ENCODE measurements around the gene HEATR3. TPM values are rescaled to one million over a fixed set of nuclear protein-coding genes. Genes with fewer than 3 reads are reported as not detected.

Gene HEATR3, protein sequence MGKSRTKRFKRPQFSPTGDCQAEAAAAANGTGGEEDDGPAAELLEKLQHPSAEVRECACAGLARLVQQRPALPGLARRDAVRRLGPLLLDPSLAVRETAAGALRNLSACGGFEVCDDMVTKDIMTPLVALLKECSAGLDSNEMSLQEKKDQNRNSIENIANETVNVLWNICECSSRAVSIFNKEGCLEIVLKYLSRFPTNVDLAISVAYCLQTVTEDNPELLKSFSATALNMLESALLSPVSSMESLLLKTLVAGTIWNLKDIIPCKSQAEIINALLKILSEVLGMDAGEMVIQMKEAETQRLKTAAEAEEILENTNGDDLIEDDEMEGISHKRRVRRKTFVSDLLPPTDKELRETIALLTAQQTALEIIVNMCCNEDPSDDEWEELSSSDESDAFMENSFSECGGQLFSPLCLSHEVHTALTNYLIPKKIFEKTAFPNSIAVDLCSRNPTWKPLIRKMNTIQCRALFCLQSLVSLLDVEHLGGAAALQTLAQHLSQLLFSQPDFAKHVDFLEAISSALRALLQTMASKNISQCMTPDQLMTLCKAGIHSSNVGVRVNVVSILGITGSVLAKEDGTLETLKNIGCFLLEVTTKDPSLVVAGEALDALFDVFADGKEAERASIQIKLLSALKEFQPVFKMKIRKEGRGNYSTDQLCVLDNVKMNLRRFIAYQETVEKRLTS
- 10 to 100 TPM in 3 of 4 donors, 1 to 10 TPM in 1; 10.0 to 16.1 (median 11.9) TPM for total RNA-seq
- polyA plus RNA-seq = 4.0 TPM
- long read RNA-seq, donor 1, partial matches to known transcripts = 2 of 7 reads
- long read RNA-seq, donor 1, other reads (novel, unspliced or antisense) = 2 of 7 reads
- long read RNA-seq, donor 2, partial matches to known transcripts = 1 of 3 reads
- long read RNA-seq, donor 2, other reads (novel, unspliced or antisense) = 2 of 3 reads
- long read RNA-seq, donor 3, transcript HEATR3-201 (15 exons, 3,560 nt) = major isoform, 5 of 14 reads
- long read RNA-seq, donor 3, partial matches to known transcripts = 0 of 14 reads
- long read RNA-seq, donor 3, other reads (novel, unspliced or antisense) = 7 of 14 reads
- long read RNA-seq, donor 4, partial matches to known transcripts = 0 of 2 reads
- long read RNA-seq, donor 4, other reads (novel, unspliced or antisense) = 2 of 2 reads

DNA sequence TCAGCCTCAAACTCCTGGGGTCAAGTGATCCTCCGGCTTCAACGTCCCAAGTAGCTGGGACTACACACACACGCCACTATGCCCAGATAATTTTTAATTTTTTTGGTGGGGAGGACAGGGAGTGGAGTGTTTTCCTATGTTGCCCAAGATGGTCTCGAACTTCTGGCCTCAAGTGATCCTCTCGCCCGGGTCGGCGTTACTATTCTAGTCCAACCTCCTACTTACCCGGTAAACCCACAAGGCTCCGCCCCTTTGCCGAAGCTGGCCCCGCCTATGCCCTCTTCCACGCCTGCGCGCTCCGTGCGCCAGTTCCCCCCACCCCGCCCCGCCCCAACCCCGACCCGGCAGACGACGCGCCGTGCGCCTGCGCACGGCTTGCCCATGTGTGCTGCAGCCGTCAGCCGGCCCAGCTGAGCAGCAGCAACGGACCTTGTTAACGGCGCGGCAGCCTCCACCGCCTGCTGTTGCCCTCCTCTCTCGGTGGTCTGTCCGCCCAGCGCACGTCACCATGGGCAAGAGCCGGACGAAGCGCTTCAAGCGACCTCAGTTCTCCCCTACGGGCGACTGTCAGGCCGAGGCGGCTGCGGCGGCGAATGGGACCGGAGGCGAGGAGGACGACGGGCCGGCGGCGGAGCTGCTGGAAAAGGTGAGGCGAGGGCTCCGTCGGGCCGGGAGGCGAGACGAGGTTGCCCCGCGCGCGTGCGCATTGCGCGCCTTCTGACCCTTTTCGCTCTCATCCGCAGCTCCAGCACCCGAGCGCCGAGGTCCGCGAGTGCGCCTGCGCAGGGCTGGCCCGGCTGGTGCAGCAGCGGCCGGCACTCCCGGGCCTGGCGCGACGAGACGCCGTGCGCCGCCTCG, at the start of gene HEATR3:
Gene HEATR3, plus strand, starts transcription at position 347 of the 858 bp plus-strand sequence. Its CDS starts 162 bp downstream, at position 509.
- H3K9me3 ChIP-seq (ENCODE audit: control insufficient read depth, low read length) = no peaks in the 10 kb centered on the region
- intact Hi-C loops (cut with DNase I) = no loop called here
- H3K4me3 ChIP-seq (ENCODE audit: low read length) = peak within 1 kb of the TSS; percentile 72
- WGBS = 2% methylated on average over 90 of the region's 91 CpGs
- H3K27me3 ChIP-seq (ENCODE audit: control insufficient read depth, insufficient read depth) = no peaks in the 10 kb centered on the region
- peak; percentile 98 for ATAC-seq
- peak within 1 kb of the TSS; percentile 97 for H3K27ac ChIP-seq (ENCODE audit: low read length)
- DNase-seq = peak; percentile 93 to 98 (median 97)
- H3K4me1 ChIP-seq (ENCODE audit: control insufficient read depth, insufficient read depth, low read length) = peaks cover 6% of the 10 kb centered on the region

DNA sequence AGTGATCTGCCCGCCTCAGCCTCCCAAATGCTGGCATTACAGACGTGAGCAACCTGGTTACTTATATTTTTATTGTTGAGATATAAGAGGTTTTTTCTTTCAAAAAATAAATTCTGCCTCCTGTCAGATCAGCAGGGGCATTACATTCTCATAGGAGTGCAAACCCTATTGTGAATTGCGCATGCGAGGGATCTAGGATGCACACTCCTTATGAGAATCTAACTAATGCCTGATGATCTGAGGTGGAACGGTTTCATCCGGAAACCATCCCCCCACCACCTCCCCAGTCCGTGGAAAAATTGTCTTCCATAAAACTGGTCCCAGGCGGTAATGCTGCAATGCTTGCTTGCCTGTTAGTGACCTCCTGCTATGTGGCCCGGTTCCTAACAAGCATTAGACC, 48.2 kb upstream of the HEATR3 start:
- H3K27me3 ChIP-seq (ENCODE audit: control insufficient read depth, insufficient read depth) = no peaks in the 10 kb centered on the region
- intact Hi-C loops (cut with DNase I) = no loop called here
- DNase-seq (no peak), ATAC-seq (no peak)
- H3K4me3 ChIP-seq (ENCODE audit: low read length) = no peak overlapping the region
- H3K27ac ChIP-seq (ENCODE audit: low read length) = no peak overlapping the region
- WGBS = 83% methylated on average over 9 of the region's 9 CpGs
- H3K4me1 ChIP-seq (ENCODE audit: control insufficient read depth, insufficient read depth, low read length) = no peaks in the 10 kb centered on the region
- H3K9me3 ChIP-seq (ENCODE audit: control insufficient read depth, low read length) = no peaks in the 10 kb centered on the region

DNA sequence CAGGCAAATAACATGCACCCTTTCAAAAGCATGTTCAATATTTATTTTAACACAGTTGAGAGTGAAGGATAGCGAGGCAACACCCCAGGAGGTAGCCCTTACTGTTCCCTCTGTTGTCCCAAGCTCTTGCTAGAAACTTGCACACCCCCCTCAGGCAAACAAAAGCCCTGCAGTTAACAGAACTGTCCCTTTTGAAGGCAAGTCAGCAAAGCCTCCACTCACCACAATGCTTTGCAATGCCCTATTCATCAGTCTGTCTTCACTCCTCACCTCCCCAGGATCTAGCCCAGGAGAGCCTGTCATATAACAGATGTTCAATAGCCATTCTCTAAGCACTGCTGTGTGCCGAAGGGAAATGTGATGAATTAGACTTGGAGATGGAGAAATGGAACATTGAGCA, 44.2 kb upstream of the HEATR3 start:
- 28% methylated on average over 2 of the region's 2 CpGs for WGBS
- no peak for DNase-seq
- intact Hi-C loops (cut with DNase I) = loop anchor here in 3 of 4 donors (10.0 kb wide), 3 partner anchors 183 to 643 kb away; no protein-coding TSS in a partner anchor

DNA sequence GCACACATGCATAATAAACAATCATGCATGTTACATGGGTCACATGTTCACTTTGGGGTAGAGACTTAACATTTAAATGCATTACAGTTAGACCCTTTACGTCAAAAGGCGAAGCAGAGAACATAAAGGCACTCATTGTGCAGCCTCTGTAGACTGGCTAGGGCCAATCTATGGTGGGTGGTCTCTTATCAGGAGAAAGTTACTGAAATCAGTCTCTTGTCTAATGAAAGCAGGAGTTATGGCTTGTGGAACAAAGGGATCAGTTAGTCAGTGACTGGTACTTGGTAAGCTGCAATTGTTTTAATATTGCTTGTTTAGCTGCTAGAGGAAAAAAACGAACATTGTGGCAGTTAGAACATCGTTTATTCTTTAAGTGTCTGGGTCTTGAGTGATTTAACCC, 42.1 kb upstream of the HEATR3 start:
- intact Hi-C loops (cut with DNase I) = loop anchor here in 3 of 4 donors (10.0 kb wide), 3 partner anchors 181 to 641 kb away; no protein-coding TSS in a partner anchor
- no peaks in the 10 kb centered on the region for H3K4me1 ChIP-seq (ENCODE audit: control insufficient read depth, insufficient read depth, low read length)

More for the DNA sequence above, 44.2 kb upstream of the HEATR3 start:
- Histone ChIP-seq H3K9me3 (ENCODE audit: control insufficient read depth, low read length) (no peaks in the 10 kb centered on the region), H3K4me1 (ENCODE audit: control insufficient read depth, insufficient read depth, low read length) (no peaks in the 10 kb centered on the region), H3K27ac (ENCODE audit: low read length) (no peak overlapping the region), H3K27me3 (ENCODE audit: control insufficient read depth, insufficient read depth) (no peaks in the 10 kb centered on the region), H3K4me3 (ENCODE audit: low read length) (no peak overlapping the region)
- no peak for ATAC-seq

DNA sequence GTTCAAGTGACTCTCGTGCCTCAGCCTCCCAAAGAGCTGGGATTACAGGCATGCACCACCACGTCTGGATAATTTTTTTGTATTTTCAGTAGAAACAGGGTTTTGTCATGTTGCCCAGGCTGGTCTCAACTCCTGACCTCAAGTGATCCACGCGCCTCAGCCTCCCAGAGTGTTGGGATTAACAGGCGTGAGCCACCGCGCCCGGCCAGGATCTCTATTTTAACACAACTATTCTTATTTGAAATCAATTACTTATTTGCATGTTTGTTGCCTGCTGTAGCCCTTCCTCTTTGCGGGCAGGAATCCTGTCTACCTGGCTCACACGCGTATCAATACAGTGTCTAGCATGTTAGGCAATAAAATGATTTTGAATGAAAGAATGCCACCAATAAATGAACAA, 41.6 kb upstream of the HEATR3 start:
- WGBS = 84% methylated on average over 11 of the region's 11 CpGs
- H3K4me3 ChIP-seq (ENCODE audit: low read length) = no peak overlapping the region
- H3K9me3 ChIP-seq (ENCODE audit: control insufficient read depth, low read length) = no peaks in the 10 kb centered on the region
- H3K27ac ChIP-seq (ENCODE audit: low read length) = no peak overlapping the region
- ATAC-seq = no peak
- intact Hi-C loops (cut with DNase I) = loop anchor here in 3 of 4 donors (10.0 kb wide), 3 partner anchors 181 to 641 kb away; no protein-coding TSS in a partner anchor
- no peaks in the 10 kb centered on the region for H3K27me3 ChIP-seq (ENCODE audit: control insufficient read depth, insufficient read depth)
- no peaks in the 10 kb centered on the region for H3K4me1 ChIP-seq (ENCODE audit: control insufficient read depth, insufficient read depth, low read length)
- DNase-seq = no peak

More for the DNA sequence above, 42.1 kb upstream of the HEATR3 start:
- no peak overlapping the region for H3K4me3 ChIP-seq (ENCODE audit: low read length)
- H3K27ac ChIP-seq (ENCODE audit: low read length) = no peak overlapping the region
- no peaks in the 10 kb centered on the region for H3K27me3 ChIP-seq (ENCODE audit: control insufficient read depth, insufficient read depth)
- 35% methylated on average over 4 of the region's 4 CpGs for WGBS
- ATAC-seq (no peak), DNase-seq (no peak)
- H3K9me3 ChIP-seq (ENCODE audit: control insufficient read depth, low read length) = no peaks in the 10 kb centered on the region

DNA sequence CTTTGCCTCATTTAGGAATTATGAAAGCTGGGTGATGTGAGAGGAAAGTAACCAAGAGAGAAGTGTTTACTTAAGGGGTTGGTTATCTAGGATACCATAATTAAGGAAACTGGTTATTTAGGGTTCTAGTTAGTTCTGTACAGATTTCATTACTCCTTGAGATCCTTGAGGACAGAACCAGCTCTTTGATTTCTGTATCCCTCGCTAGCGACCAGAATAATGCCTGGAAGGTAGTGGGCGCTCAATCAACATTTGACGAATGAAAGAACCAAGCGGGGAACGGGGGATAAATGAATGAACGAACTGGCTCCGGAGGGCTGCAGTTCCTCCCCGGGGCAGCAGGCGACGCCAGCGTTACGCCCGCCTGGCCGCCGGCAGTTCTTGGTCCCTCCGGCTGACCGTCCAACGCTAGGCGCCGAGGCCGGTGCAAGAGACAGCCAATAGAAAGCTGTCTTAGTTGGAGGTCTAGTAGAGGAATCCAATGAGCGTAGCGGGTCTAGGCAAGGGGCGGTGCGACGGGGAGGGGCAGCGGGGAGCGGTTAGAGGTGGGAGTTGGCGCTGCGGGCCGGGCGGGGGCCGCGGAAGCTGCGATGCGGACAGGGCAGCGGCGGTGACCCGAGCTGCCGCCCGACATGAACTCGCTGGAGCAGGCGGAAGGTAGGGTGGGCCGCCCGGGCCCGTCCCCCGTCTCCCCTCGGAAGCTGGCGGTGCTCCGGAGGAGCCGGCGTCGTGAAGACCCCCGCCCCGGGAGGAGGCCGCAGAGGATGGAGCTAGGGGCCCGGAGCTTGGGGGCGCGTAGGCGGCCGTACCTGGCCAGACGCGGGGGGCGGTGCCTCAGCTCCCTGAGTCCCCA, 40.9 kb upstream of the HEATR3 start, which contains the start of gene CNEP1R1:
Gene CNEP1R1, plus strand, starts transcription at position 542 of the 853 bp plus-strand sequence. Its CDS starts 91 bp downstream, at position 633.
- ATAC-seq (peak; percentile 100), DNase-seq (peak; percentile 94 to 97 (median 97))
- Histone ChIP-seq H3K9me3 (ENCODE audit: control insufficient read depth, low read length) (no peaks in the 10 kb centered on the region), H3K4me3 (ENCODE audit: low read length) (peak within 1 kb of the TSS; percentile 99), H3K27ac (ENCODE audit: low read length) (peak within 1 kb of the TSS; percentile 73), H3K4me1 (ENCODE audit: control insufficient read depth, insufficient read depth, low read length) (no peaks in the 10 kb centered on the region), H3K27me3 (ENCODE audit: control insufficient read depth, insufficient read depth) (no peaks in the 10 kb centered on the region)
- intact Hi-C loops (cut with DNase I) = loop anchor here in 3 of 4 donors (10.0 kb wide), 3 partner anchors 180 to 640 kb away; no protein-coding TSS in a partner anchor
- under 1% methylated on average over 65 of the region's 65 CpGs for WGBS

DNA sequence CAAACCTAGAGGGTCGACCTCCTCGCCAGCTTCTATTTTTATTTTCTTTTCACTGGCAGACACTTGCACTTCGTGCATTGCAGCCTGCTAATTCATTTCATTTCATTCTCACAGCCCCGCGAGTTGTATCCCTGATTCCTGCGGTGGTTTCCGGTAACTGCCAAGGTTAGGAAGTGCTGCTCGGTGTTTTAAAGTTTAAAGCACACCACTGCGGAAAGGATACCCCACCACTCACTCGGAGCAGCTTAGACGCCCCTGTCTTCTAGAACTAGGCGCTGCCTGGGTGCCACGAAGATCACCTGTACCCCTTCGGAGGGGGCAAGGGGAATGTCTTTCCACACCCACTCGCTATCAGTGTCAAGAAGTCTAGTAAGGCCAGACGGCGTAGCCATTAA, 40.2 kb upstream of the HEATR3 start:
- intact Hi-C loops (cut with DNase I) = loop anchor here in 3 of 4 donors (10.0 kb wide), 3 partner anchors 179 to 639 kb away; no protein-coding TSS in a partner anchor
- WGBS = under 1% methylated on average over 17 of the region's 17 CpGs
- peak overlapping the region; percentile 73 for H3K27ac ChIP-seq (ENCODE audit: low read length)

DNA sequence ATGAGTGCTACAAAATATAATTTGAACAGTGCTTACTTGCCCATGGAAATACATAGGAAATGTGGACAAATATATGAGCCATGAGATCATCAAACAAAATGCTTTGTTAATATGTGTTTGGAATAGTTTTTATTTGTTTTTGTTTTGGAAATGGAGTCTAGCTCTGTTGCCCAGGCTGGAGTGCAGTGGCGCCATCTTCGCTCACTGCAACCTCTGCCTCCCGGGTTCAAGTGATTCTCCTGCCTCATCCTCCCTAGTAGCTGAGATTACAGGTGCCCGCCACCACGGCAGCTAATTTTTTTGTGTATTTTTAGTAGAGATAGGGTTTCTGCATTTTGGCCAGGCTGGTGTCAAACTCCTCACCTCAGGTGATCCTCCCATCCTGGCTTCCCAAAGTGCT, 37.9 kb upstream of the HEATR3 start:
- ATAC-seq (no peak), DNase-seq (no peak)
- WGBS = 97% methylated on average over 5 of the region's 5 CpGs
- H3K27me3 ChIP-seq (ENCODE audit: control insufficient read depth, insufficient read depth) = no peaks in the 10 kb centered on the region
- no peak overlapping the region for H3K4me3 ChIP-seq (ENCODE audit: low read length)
- H3K4me1 ChIP-seq (ENCODE audit: control insufficient read depth, insufficient read depth, low read length) = no peaks in the 10 kb centered on the region
- H3K9me3 ChIP-seq (ENCODE audit: control insufficient read depth, low read length) = no peaks in the 10 kb centered on the region
- intact Hi-C loops (cut with DNase I) = loop anchor here in 3 of 4 donors (10.0 kb wide), 3 partner anchors 177 to 637 kb away; no protein-coding TSS in a partner anchor
- H3K27ac ChIP-seq (ENCODE audit: low read length) = no peak overlapping the region

More for the DNA sequence above, 40.2 kb upstream of the HEATR3 start:
- Histone ChIP-seq H3K27me3 (ENCODE audit: control insufficient read depth, insufficient read depth) (no peaks in the 10 kb centered on the region), H3K4me3 (ENCODE audit: low read length) (peak overlapping the region; percentile 99), H3K4me1 (ENCODE audit: control insufficient read depth, insufficient read depth, low read length) (no peaks in the 10 kb centered on the region), H3K9me3 (ENCODE audit: control insufficient read depth, low read length) (no peaks in the 10 kb centered on the region)
- DNase-seq = no peak
- ATAC-seq = peak; percentile 6 to 12

DNA sequence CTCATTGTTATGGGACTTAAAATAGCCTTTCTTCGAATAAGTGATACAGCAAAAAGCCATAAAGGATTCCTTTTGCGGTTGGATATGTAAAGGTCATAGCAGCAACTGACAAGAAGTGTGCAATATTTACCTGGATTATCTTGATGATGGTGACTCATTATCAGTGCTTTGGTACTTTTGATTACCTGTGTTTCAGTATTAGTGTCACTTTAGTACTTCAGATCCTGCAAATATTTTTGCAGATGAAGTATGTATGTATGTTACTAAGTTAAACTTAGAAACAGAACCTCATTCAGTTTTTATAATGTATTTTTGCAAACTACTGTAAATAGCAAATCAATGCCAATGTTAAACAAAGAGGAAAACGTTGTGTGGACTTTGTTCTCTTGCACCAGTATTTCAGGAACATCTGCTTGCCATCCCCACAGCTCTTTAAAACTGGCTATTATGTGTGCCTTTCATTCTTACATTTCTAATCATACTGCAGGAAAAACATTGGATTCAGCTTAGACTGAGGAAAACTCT, 30.2 kb upstream of the HEATR3 start:
- H3K27me3 ChIP-seq (ENCODE audit: control insufficient read depth, insufficient read depth) = no peaks in the 10 kb centered on the region
- H3K4me3 ChIP-seq (ENCODE audit: low read length) = no peak overlapping the region
- H3K9me3 ChIP-seq (ENCODE audit: control insufficient read depth, low read length) = no peaks in the 10 kb centered on the region
- H3K4me1 ChIP-seq (ENCODE audit: control insufficient read depth, insufficient read depth, low read length) = no peaks in the 10 kb centered on the region
- WGBS = 80% methylated on average over 3 of the region's 3 CpGs
- ATAC-seq = no peak
- intact Hi-C loops (cut with DNase I) = no loop called here
- no peak for DNase-seq
- H3K27ac ChIP-seq (ENCODE audit: low read length) = no peak overlapping the region
